T follicular helper cell (primary cell): ENCODE data around the gene GMPPA.

Source experiments
- DNase-seq: peaks from one replicate; pipeline ENCODE4 v3.0.0-alpha.2; 2020; ENCODE audit warnings: low read depth

GMPPA gene

DNA sequence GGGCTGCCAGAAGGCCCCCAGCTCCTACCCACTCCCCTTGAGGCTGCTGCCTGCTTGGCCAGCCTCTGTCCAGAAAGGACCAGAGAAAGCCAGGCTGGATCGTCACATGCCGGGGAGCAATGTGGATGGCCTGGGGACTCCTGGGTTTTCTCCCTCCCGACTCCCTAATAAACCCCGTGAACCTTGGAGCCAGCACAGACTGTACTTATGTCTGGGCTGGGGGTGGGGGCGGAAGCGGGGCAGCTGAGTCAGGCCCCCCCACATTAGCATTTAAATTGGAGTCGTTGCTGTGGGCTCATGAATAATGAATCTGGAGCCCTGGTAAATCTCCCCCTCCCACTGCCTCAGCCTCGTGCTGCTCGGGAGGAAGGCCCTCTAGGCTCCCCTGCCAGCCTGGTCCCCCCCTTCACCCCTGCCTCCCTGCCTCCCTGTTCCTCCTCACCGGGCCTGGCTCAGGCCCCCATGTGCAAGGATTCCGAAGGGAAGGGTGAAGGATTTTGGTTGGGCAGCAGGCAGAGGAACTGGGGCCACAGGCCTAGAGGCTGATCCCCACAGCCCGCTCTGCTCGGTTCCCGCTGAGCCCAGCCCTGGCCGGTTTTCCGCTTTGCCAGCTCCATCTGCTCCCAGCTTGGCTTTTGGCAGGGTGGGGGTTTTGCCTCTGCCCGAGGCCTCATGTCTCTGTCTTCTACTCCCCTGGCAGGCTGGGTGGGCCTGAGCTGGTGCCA lies 8.3 kb downstream of the GMPPA start:
- DNase-seq = no peak

DNA sequence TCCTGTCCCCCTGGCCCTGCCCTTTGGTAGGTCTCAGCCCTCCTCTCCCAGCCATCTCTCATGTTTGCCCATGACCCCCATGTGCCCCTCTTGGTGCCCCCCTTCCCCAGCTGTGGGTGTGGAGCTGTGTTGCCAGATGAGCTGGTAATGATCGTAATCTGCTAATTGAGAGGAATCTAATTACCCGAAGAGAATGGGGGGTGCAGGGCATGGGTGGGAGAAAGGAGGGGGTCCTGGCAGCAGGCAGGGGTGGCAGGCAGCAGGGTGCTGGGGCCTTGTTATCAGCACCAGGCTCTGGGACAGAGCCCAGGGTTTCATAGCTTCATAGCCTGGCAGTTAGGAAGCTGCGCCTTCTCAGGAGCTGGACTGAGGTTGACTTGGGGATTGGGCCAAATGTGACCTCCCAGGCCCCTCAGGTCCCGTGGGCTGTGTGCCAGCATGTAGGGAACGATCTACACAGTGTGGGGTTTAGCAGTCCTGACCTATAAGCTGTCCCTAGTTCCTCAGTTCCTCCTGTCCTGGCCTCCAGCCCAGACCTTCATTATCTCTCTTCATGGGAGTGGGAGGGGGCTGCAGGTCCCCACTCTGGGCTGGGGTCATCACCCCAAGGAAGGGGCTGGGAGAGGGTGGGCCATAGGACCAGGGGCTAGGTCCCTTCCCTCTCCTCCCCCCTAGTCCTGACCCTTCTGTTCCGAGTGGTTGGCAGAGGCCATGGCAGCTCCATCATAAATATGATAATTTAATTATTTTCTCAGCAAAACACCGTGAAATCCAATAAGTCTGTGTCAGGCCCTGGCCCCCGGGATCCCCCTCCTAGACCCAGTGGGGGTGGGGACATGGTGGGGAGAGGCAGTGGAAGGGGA lies 9.1 kb downstream of the GMPPA start:
- no peak for DNase-seq

DNA sequence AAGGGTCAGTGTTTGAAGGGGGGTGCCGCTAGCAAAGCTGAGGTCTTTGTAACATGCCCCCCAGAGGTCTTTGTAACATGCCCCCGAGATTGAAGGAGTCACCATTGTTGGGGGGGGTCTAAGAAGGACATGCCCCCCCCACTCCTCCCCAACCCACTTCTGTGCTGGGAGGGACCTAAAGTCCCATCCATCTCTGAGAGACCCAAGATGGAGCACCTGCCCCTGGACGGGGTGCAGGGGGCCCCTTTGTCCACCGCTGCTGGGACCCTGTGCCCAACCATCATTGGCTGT lies 9.7 kb downstream of the GMPPA start:
- no peak for DNase-seq

DNA sequence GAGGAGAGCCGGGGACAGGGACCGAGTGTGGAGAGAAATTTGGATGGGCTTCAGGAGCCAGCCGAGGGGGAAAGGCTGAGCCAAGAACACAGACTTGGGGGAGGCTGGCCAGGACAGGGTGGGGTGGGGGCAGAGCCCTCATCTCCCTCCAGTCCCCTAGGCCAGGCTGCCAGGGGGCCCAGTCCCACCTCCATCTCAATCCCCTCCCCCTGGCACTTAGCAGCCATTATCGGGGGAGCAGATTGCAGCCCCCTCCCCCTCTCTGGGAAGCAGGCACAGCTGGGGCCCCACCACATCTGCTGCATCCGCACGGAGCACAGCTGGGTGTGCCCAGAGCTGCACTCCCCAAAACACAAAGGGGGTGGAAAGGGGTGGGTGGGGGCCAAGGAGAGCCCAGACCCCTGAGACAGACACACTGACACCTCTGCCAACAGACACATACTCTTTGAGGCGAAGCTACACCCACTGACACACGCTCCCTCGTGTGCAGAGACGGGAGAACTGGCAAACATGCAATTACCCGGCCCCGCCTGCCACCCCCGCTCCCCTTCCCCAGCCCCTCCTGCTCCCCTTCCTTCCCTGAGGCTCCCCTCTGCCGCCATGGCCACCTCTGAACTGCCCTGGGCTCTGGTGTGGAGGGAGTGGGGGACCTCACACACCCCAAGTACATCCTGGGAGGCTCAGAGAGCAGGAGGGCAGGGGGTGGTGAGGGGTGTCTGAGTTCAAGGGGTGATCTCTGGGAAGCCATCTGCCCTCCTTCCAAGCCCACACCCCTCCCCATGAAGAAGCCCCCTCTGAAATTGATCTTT lies 10.5 kb downstream of the GMPPA start:
- no peak for DNase-seq

GRCh38 chr2:219509780-219510511 lies 11.3 kb downstream of the GMPPA start:
- DNase-seq = peak; percentile 29

GRCh38 chr2:219510512-219511135 lies 11.9 kb downstream of the GMPPA start:
- DNase-seq = no peak

DNA sequence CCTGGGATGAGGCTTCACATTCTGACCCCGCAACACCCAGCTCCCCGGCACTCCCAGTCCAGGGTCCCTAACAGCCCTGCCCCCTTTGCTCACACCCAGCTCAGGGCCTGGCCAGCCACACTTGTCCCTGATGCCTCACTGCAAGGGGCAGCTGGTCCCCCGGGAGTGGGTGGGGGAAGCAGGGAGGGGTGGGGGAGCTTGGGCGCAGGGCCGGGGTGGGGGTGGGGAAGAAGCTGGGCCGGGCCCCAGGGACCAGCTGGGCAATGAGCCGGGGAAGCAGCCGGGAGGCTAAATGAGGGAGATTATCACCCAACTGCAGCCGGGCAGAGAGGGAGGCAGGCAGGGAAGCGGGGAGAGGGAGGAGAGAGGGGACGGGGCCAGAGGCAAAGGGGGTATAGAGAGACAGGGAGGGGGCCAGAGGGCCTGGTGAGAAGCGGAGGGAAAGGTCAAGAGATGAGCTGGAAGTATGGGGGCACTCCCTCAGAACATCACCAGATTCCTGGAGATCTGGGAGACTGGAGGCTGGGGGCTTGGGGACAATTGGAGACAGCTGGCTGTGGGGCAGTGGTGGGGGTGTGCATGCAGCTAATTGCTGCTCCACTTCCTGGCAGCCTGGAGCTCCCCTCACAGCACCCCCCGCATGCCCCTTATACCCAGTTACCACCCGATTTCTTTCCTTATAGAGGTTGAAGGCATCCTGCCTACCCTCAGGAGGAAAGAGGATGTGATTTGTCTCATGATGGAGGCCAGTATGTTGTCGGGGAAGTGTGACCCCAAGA lies 13.0 kb downstream of the GMPPA start:
- DNase-seq = no peak

- DNase-seq = no peak
These were observed 14.0 kb downstream of the GMPPA start for GRCh38 chr2:219512524-219513216.

GRCh38 chr2:219513787-219514186 lies 15.1 kb downstream of the GMPPA start:
- no peak for DNase-seq

DNA sequence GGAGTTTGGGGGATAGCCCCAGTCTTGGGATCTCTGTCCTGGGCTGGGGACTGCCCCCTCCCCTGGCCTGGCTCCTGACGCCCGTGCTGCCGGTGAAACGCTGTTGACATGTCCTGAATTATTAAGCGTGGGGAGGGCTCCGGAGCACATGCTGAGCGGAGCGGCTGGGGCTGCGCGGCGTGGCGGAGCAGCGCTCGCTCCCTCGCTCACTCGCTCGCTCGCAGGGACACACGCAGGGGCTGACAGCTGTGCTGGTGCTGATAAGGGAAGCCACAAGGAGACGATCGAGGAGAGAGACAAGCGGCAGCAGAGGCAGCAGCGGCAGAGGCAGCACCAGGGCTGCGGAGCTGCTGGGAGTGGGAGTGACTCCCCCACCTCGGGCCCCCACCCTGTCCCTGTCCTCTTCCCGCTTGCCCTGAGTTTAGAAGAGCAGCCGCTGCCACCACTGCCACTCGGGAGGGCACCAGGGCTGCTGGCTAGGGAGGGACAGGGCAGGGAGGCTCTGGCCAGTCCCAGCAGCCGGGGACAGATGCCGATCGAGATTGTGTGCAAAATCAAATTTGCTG lies 15.6 kb downstream of the GMPPA start, which contains the start of gene ASIC4:
TSS of gene ASIC4 (plus strand) at position 287 of the 566 bp plus-strand sequence. CDS start at position 530, 243 bp downstream.
- DNase-seq = no peak

GRCh38 chr2:219514836-219515235 lies 16.1 kb downstream of the GMPPA start:
- no peak for DNase-seq

GRCh38 chr2:219515874-219516629 lies 17.4 kb downstream of the GMPPA start:
- no peak for DNase-seq

DNA sequence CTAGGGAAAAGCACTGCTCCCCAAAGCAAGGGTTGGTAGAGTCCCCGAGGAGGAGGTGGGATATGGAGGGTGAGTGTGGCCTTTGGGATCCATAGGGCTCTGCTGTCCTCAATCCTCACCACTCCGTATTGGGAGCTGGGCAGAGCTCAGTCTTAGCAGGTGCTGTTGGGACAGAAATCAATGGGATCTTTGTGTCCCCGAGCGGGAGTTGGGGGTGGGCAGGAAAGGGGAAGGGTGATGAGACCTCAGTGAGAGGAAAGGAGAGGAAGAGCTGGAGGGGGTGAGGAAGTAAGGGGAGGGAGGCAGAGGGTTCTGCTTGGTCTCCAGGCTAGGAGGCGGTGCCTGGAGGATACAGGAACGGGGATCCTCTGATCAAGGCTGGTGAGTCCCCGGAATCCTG lies 18.2 kb downstream of the GMPPA start:
- DNase-seq = no peak

- DNase-seq = no peak
These were observed 19.5 kb downstream of the GMPPA start for GRCh38 chr2:219517954-219518778.

DNA sequence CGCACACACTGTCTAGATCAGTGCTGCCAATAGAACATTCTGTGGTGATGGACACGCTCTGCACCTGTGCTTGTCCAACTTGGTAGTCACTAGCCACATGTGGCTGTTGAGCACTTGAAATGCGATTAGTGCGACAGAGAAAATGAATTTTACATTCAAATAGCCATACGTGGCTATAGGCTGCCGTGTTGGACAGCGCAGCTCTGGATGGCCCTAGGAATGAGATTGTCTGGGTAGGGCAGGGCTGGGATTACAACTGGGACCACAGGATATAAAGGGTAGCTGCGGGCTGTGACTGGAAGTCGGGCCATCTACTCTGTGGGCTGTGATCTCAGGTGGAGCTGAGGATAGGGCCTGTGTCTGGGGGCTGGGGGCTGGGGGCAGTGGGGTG lies 20.8 kb downstream of the GMPPA start:
- no peak for DNase-seq

- no peak for DNase-seq
These were observed 21.4 kb downstream of the GMPPA start for GRCh38 chr2:219520079-219520478.

DNA sequence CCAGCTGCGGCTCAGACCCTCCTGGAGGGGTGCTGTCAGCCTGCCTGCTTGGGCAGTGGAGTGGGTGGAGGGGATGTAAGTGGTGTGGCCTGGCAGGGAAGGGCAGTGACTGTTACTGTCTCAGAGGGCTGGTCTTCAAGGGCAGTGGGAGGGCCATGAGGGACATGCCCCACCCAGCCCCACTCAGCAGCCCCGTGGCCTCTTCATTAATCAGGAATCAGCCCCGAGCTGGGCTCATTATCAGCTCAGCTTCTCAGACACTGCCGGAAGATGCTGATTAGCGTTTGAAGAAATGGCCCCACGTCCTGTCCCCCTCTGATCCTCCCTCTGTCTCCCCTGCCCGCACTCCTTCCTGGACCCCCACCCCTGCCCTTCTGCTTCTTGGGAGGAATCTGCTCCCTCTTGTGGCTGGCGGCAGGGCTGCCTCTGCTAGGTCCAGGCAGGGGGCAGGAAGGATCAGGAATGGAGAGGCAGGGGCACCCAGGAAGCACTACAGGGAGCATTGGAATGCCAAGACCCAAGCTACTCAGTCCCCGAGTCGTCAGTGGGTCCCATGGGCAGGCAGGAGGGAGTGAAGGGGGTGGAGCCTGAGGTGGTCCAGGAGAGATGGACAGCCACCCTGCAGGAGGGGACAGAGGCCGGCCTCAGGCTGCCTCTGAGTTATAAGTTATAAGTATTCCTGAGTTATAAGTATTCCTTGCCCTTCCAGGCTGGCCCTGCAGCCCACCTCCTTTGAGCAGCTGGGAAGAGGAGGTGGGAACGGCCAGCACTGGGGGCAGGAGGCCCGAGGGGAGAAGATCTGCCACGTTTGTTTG lies 22.6 kb downstream of the GMPPA start:
- no peak for DNase-seq
